Measurements from ENCODE around the gene TMCC2.
A peak's percentile ranks its signal among the peaks of the same experiment; 100 is the strongest.

Gene TMCC2

DNA sequence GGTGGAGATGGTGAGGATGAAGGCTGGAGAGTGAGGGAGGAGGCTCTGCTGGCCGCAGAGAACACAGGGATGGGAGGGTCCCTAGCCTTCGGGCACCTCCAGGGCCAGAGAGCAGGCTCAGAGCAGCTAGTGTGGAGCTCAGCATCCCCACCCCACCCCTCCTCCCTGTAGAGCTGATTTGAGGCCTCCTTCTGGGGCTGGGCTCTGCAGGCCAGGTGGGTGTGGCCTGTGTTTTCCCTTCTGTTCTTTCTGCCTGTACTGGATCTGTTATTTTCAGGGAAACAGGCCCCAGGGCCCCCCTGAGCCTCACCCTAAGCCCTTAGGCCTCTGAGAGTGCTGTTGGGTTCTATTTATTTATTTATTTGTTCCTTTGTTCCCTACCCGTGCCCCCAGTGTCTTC is 44.8 kb downstream of the TMCC2 start:
- CTCF ChIA-PET = interaction anchor here (0.7 to 37.7 kb wide), 20 partner anchors 12 to 251 kb away, joined by 3 to 2093 read pairs (median 5); partner anchors contain the start of gene NUAK2
- H3K4me3 ChIP-seq (ENCODE audit: low read depth, low read length) = no peak overlapping the region
- POLR2A ChIA-PET = interaction anchor here (3.3 kb wide), 1 partner anchor 49 kb away, joined by 15 read pairs; the partner anchor contains the start of gene NUAK2
- DNase-seq (ENCODE audit: low read depth, low spot score) = no peak
- TF ChIP-seq, protein P1, sequence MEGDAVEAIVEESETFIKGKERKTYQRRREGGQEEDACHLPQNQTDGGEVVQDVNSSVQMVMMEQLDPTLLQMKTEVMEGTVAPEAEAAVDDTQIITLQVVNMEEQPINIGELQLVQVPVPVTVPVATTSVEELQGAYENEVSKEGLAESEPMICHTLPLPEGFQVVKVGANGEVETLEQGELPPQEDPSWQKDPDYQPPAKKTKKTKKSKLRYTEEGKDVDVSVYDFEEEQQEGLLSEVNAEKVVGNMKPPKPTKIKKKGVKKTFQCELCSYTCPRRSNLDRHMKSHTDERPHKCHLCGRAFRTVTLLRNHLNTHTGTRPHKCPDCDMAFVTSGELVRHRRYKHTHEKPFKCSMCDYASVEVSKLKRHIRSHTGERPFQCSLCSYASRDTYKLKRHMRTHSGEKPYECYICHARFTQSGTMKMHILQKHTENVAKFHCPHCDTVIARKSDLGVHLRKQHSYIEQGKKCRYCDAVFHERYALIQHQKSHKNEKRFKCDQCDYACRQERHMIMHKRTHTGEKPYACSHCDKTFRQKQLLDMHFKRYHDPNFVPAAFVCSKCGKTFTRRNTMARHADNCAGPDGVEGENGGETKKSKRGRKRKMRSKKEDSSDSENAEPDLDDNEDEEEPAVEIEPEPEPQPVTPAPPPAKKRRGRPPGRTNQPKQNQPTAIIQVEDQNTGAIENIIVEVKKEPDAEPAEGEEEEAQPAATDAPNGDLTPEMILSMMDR (IDR thresholded peaks at IDR 0.05; ENCODE audit: insufficient read depth, low read length, missing control alignments) = no peak

DNA sequence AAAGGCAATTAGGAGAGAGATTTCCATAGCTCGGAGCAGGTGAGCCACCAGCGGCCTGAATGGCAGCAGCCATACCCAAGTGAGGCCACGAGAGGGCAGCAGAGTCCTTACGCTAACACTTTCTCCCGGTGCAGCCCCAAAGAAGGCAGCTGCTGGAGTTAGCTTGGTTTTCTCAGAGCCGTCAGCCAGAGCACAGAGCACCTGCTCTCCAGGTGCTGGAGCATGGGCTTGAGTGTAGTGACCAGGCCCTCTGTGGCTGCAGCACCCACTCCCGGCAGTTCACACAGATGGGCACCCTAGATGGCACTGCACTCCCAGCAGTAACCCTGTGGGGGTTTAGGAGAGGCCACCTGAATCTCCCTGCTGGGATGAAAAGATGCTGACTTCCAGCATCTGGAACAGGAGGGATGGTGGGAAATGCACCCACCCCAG is 45.8 kb downstream of the TMCC2 start:
- POLR2A ChIA-PET = interaction anchor here (0.6 to 3.3 kb wide), 3 partner anchors 38 to 51 kb away, joined by 3 to 16 read pairs (median 15); partner anchors contain the start of gene NUAK2
- CTCF ChIA-PET = interaction anchor here (0.7 to 37.7 kb wide), 32 partner anchors 12 to 284 kb away, joined by 3 to 2093 read pairs (median 4); partner anchors contain the start of gene NUAK2
- TF ChIP-seq, protein P1 (IDR thresholded peaks at IDR 0.05; ENCODE audit: insufficient read depth, low read length, missing control alignments) = peak; percentile 96
- no peak for DNase-seq (ENCODE audit: low read depth, low spot score)
- no peak overlapping the region for H3K4me3 ChIP-seq (ENCODE audit: low read depth, low read length)

DNA sequence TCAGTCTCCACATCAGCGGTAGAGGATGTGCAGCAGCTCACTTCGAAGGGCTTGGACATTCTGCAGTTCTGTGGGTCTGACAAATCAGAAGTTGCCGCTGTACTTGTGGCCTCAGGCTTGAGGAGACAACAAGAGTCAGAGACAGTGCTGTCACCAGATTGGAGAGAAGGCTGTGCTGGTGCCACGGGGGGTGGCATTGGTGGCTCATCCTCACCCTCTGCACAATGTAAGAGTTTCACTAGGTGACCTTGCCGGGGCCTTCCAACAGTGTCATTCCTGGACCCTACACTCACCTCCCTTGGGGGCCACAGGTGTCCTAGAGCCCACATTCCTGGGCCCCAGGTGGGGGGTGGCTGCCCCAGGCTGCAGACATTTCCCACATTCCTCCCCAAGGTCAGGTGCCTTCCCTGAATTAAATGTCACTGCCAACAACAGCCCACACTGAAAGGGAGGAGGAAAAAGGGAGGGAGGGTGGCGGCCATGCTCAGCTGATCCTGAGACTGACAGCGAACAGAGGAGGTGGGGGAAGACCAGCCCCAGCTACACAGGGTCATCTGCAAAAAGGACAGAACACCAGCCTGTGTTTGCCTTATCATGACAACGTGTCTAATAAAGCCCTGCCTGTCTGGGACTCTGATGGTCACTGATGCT is 46.4 kb downstream of the TMCC2 start:
- ChIA-PET POLR2A (interaction anchor here (0.6 to 3.3 kb wide), 3 partner anchors 38 to 51 kb away, joined by 3 to 16 read pairs (median 15); partner anchors contain the start of gene NUAK2), CTCF (interaction anchor here (0.9 to 37.7 kb wide), 27 partner anchors 11 to 284 kb away, joined by 3 to 2093 read pairs (median 5); partner anchors contain the start of gene NUAK2)
- TF ChIP-seq, protein P1 (IDR thresholded peaks at IDR 0.05; ENCODE audit: insufficient read depth, low read length, missing control alignments) = no peak
- DNase-seq (ENCODE audit: low read depth, low spot score) = no peak
- no peak overlapping the region for H3K4me3 ChIP-seq (ENCODE audit: low read depth, low read length)

DNA sequence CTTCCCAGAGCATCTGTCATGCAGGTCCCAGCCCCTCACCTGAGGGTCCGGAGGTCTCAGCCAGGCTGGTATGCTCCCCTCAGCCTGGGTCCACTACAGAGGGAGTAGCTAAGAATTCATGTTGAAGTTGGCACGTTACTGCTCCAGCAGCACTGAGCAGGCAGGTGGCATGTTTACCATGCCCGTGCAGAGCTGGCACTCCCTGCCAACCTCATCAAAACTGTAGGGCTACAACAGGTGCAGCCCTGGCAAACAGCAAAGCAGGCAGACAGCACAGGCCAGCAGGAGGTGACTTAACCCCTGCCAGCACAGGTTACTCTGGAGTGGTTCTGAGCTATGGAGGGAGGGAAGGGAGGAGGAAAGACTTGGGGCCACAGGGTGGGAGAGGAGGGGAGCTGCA is 47.4 kb downstream of the TMCC2 start:
- DNase-seq (ENCODE audit: low read depth, low spot score) = no peak
- H3K4me3 ChIP-seq (ENCODE audit: low read depth, low read length) = no peak overlapping the region
- ChIA-PET CTCF (interaction anchor here (1.3 to 37.7 kb wide), 10 partner anchors 10 to 249 kb away, joined by 3 to 2093 read pairs (median 10); partner anchors contain the start of gene NUAK2), POLR2A (no interaction called here)
- TF ChIP-seq, protein P1 (IDR thresholded peaks at IDR 0.05; ENCODE audit: insufficient read depth, low read length, missing control alignments) = no peak

DNA sequence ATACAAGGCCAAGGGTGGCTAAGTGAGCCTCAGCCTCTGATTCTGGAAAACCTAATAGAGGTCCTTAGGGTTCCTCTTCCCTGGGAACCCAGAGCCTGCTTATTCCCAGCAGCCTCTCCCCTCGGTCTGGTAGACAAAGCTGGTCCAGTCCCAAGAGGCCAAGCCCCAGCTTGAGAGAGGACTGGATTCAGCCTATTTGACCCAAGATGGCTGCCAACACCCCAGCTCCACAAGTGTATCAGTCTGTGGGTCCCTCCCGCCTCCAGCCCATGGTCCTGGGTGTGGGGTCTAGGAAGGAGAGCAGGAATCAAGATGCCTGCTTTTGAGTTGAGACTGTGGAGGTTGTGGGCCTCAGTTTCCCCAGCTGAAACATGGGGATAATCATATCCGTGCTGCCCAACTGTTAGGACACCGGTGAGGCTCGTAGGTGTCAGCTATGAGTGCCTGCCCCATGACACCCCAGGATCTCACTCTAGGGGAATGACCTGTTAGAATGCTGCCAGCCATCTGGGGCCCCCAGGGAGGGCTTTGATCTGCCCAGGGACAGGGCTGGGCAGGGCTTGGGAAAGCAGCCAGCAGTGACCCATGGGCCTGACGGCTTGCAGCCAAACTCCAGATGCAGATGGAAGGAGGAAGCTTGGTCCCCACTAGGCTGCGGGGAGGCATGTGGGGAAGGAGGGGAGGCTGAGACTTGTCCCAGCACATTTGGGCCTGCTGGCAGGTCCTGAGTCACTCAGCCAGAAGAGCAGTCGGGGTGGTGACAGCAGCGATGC is 48.4 kb downstream of the TMCC2 start:
- no peak overlapping the region for H3K4me3 ChIP-seq (ENCODE audit: low read depth, low read length)
- ChIA-PET CTCF (interaction anchor here (1.0 to 37.7 kb wide), 12 partner anchors 9 to 248 kb away, joined by 3 to 2093 read pairs (median 8); partner anchors contain the start of gene NUAK2), POLR2A (interaction anchor here (0.7 kb wide), 1 partner anchor 8 kb away, joined by 3 read pairs; no protein-coding TSS in a partner anchor)
- TF ChIP-seq, protein P1 (IDR thresholded peaks at IDR 0.05; ENCODE audit: insufficient read depth, low read length, missing control alignments) = no peak
- no peak for DNase-seq (ENCODE audit: low read depth, low spot score)
